GM03348 (cell line): ENCODE measurements around the gene ACP7.
"Not testable (repeated sequence)": the region's sequence is repeated elsewhere in the genome, so short reads cannot be mapped to it uniquely, and the experiment has no call there.

ENCODE experiments used
- DNase-seq: peaks from one replicate; pipeline ENCODE4 v3.0.0; 2012; ENCODE audit warnings: low spot score

Gene ACP7

GRCh38 chr19:39106194-39106593 lies 22.0 kb downstream of the ACP7 start:
- DNase-seq: no peak

GRCh38 chr19:39109641-39110040 lies 25.5 kb downstream of the ACP7 start:
- DNase-seq: no peak

- DNase-seq: peak; percentile 77
Observed at GRCh38 chr19:39110263-39110967, 26.2 kb downstream of the ACP7 start.

GRCh38 chr19:39111593-39112199 lies 27.5 kb downstream of the ACP7 start:
- DNase-seq: no peak

- no peak for DNase-seq
Observed at GRCh38 chr19:39112338-39112890, 28.2 kb downstream of the ACP7 start.

GRCh38 chr19:39113199-39113598 lies 29.0 kb downstream of the ACP7 start:
- DNase-seq: no peak

- no peak for DNase-seq
Observed at GRCh38 chr19:39115105-39115847, 31.1 kb downstream of the ACP7 start.

- DNase-seq: not testable (repeated sequence)
Observed at GRCh38 chr19:39117023-39117422, 32.9 kb downstream of the ACP7 start.

GRCh38 chr19:39119830-39120229 lies 35.7 kb downstream of the ACP7 start:
- no peak for DNase-seq

GRCh38 chr19:39122934-39123731 lies 39.0 kb downstream of the ACP7 start:
- DNase-seq: no peak

- no peak for DNase-seq
Observed at GRCh38 chr19:39124136-39124764, 40.1 kb downstream of the ACP7 start.

GRCh38 chr19:39125199-39125553 lies 41.0 kb downstream of the ACP7 start:
- no peak for DNase-seq

GRCh38 chr19:39125554-39126311 lies 41.6 kb downstream of the ACP7 start, which contains the start of gene PAK4:
TSS of gene PAK4 (plus strand) at chr19:39125786. CDS start at chr19:39169554, 43,768 bp downstream.
- peak; percentile 100 for DNase-seq

GRCh38 chr19:39126312-39127187 lies 42.4 kb downstream of the ACP7 start:
- DNase-seq: peak; percentile 67

GRCh38 chr19:39127812-39128515 lies 43.8 kb downstream of the ACP7 start:
- DNase-seq: no peak

- DNase-seq: peak; percentile 43
Observed at GRCh38 chr19:39128516-39129079, 44.4 kb downstream of the ACP7 start.

GRCh38 chr19:39129116-39129515 lies 44.9 kb downstream of the ACP7 start:
- no peak for DNase-seq

GRCh38 chr19:39130337-39131254 lies 46.4 kb downstream of the ACP7 start:
- DNase-seq: no peak
